AG09319 (cell line): ENCODE data around the gene FOXB1.

Experiments
- DNase-seq: peaks from one replicate; pipeline ENCODE4 v3.0.0-alpha.2; 2010; ENCODE audit warnings: low read depth; ENCODE audit errors: extremely low read depth
- CTCF ChIP-seq: IDR thresholded peaks from 2 replicates; pipeline ENCODE4 v1.5.1; 2011; ENCODE audit warnings: low read depth, mild to moderate bottlenecking, inconsistent platforms, low read length, moderate library complexity

Gene FOXB1

GRCh38 chr15:59999612-60000112 lies 4.4 kb upstream of the FOXB1 start:
- TF ChIP-seq CTCF, result no peak
- no peak for DNase-seq

GRCh38 chr15:60000113-60000823 lies 3.8 kb upstream of the FOXB1 start:
- no peak for DNase-seq
- TF ChIP-seq CTCF, result no peak

- no peak for TF ChIP-seq CTCF
- no peak for DNase-seq
These were observed 3.1 kb upstream of the FOXB1 start for GRCh38 chr15:60000824-60001609.

GRCh38 chr15:60001610-60002527 lies 2.2 kb upstream of the FOXB1 start:
- no peak for DNase-seq
- TF ChIP-seq CTCF, result no peak

GRCh38 chr15:60002528-60003218 lies 1.4 kb upstream of the FOXB1 start:
- DNase-seq, result no peak

More at GRCh38 chr15:60002528-60003218, 1.4 kb upstream of the FOXB1 start:
- no peak for TF ChIP-seq CTCF
